HG03060 (cell line): ENCODE measurements around the gene MRPS17.
"Not testable (repeated sequence)": the region's sequence is repeated elsewhere in the genome, so short reads cannot be mapped to it uniquely, and the experiment has no call there.

Experiments used
- ATAC-seq: cut with Tn5 transposase; IDR thresholded peaks from one replicate; pipeline ENCODE4 v1.9.1; 2021; ENCODE audit warnings: low read depth, moderate number of reproducible peaks; ENCODE audit not compliant: unreplicated experiment

The MRPS17 gene

GRCh38 chr7:55951637-55952351 is at the start of gene MRPS17:
TSS of gene MRPS17 (plus strand) at chr7:55951877. CDS start at chr7:55953196, 1,319 bp downstream.
- ATAC-seq: peak; percentile 99

- peak; percentile 88 for ATAC-seq
These were observed 47.5 kb upstream of the MRPS17 start for GRCh38 chr7:55903985-55904759.

GRCh38 chr7:55912748-55913158 is 38.9 kb upstream of the MRPS17 start:
- no peak for ATAC-seq

- no peak for ATAC-seq
These were observed 33.9 kb upstream of the MRPS17 start for GRCh38 chr7:55917771-55918170.

GRCh38 chr7:55928006-55928767 is 23.5 kb upstream of the MRPS17 start:
- no peak for ATAC-seq

- ATAC-seq: no peak
These were observed 20.1 kb upstream of the MRPS17 start for GRCh38 chr7:55931421-55932151.

- ATAC-seq: no peak
These were observed 12.1 kb upstream of the MRPS17 start for GRCh38 chr7:55939514-55940123.

GRCh38 chr7:55946545-55946944 is 5.1 kb upstream of the MRPS17 start:
- ATAC-seq: no peak

GRCh38 chr7:55952352-55952671 is 635 bp downstream of the MRPS17 start:
- not testable (repeated sequence) for ATAC-seq

- no peak for ATAC-seq
These were observed 2.2 kb downstream of the MRPS17 start for GRCh38 chr7:55953707-55954475.

- no peak for ATAC-seq
These were observed 5.5 kb downstream of the MRPS17 start for GRCh38 chr7:55957190-55957589.

- no peak for ATAC-seq
These were observed 10.3 kb downstream of the MRPS17 start for GRCh38 chr7:55962014-55962413.

GRCh38 chr7:55963584-55964168 is 12.0 kb downstream of the MRPS17 start:
- ATAC-seq: no peak

- no peak for ATAC-seq
These were observed 12.8 kb downstream of the MRPS17 start, which contains the start of gene NIPSNAP2 for GRCh38 chr7:55964261-55965099. TSS of gene NIPSNAP2 (plus strand) at chr7:55964585. CDS start at chr7:55964610, 25 bp downstream.

GRCh38 chr7:55965100-55965470 is 13.4 kb downstream of the MRPS17 start:
- ATAC-seq: no peak

GRCh38 chr7:55965805-55966421 is 14.2 kb downstream of the MRPS17 start:
- ATAC-seq: no peak

GRCh38 chr7:55966851-55967250 is 15.2 kb downstream of the MRPS17 start:
- no peak for ATAC-seq

GRCh38 chr7:55969391-55969790 is 17.7 kb downstream of the MRPS17 start:
- no peak for ATAC-seq
